Effector memory CD4-positive, alpha-beta T cell (primary cell): ENCODE measurements around the gene TSPAN9.

Experiments used
- DNase-seq, 3 donors: peaks; one replicate each; pipeline ENCODE4 v3.0.0-alpha.2; 2020
- H3K27ac ChIP-seq: 2 replicates; pipeline ENCODE4 v1.7.0; 2013; ENCODE audit warnings: mild to moderate bottlenecking, low read length, moderate library complexity; ENCODE audit not compliant: insufficient read depth, poor library complexity, severe bottlenecking
- H3K27me3 ChIP-seq: replicated peaks from 2 replicates; pipeline ENCODE4 v1.7.0; 2013; ENCODE audit warnings: mild to moderate bottlenecking, low read length; ENCODE audit not compliant: insufficient read depth, control insufficient read depth, poor library complexity, severe bottlenecking
- H3K36me3 ChIP-seq: 2 replicates; pipeline ENCODE4 v1.7.0; 2013; ENCODE audit warnings: mild to moderate bottlenecking, low read length, moderate library complexity; ENCODE audit not compliant: control insufficient read depth, insufficient read depth
- H3K4me1 ChIP-seq: 2 replicates; pipeline ENCODE4 v1.7.0; 2013; ENCODE audit warnings: low read length, mild to moderate bottlenecking; ENCODE audit not compliant: control insufficient read depth, insufficient read depth, poor library complexity, severe bottlenecking
- H3K4me3 ChIP-seq: 2 replicates; pipeline ENCODE4 v1.7.0; 2013; ENCODE audit warnings: low read length, low read depth, mild to moderate bottlenecking; ENCODE audit not compliant: insufficient read depth, poor library complexity, severe bottlenecking
- H3K9me3 ChIP-seq: 2 replicates; pipeline ENCODE4 v1.7.0; 2013; ENCODE audit warnings: mild to moderate bottlenecking, low read length, moderate library complexity; ENCODE audit not compliant: control insufficient read depth
- total RNA-seq, 3 donors: gene quantifications; one replicate each; lab custom pipeline; 2026; lab: John Stamatoyannopoulos, UW

TSPAN9 gene
- total RNA-seq: 0.86 to 0.97 (median 0.87) reads per million in 3 donors

- Histone ChIP-seq H3K4me3 (peak within 1 kb of the TSS; percentile 77), H3K9me3 (no peaks in the 10 kb centered on the region), H3K27ac (peak within 1 kb of the TSS; percentile 48), H3K4me1 (peaks cover 11% of the 10 kb centered on the region), H3K36me3 (no peaks in the 10 kb centered on the region), H3K27me3 (peaks cover 2% of the 10 kb centered on the region)
- peak; percentile 36 to 56 (median 50) for DNase-seq
These were observed at the start of gene TSPAN9 for GRCh38 chr12:3076730-3077571. Gene TSPAN9 (plus strand): TSS chr12:3077379. CDS start chr12:3201194, 123,815 bp downstream.

GRCh38 chr12:3028108-3028507 is 49.1 kb upstream of the TSPAN9 start:
- Histone ChIP-seq H3K27me3 (peaks cover 3% of the 10 kb centered on the region), H3K4me3 (no peak overlapping the region), H3K9me3 (no peaks in the 10 kb centered on the region), H3K36me3 (no peaks in the 10 kb centered on the region), H3K4me1 (no peaks in the 10 kb centered on the region), H3K27ac (no peak overlapping the region)
- DNase-seq: no peak

GRCh38 chr12:3030821-3031429 is 46.3 kb upstream of the TSPAN9 start:
- Histone ChIP-seq H3K36me3 (no peaks in the 10 kb centered on the region), H3K27ac (no peak overlapping the region), H3K4me1 (no peaks in the 10 kb centered on the region), H3K4me3 (no peak overlapping the region), H3K9me3 (no peaks in the 10 kb centered on the region), H3K27me3 (peaks cover 3% of the 10 kb centered on the region)
- no peak for DNase-seq

GRCh38 chr12:3032161-3032560 is 45.0 kb upstream of the TSPAN9 start:
- Histone ChIP-seq H3K36me3 (no peaks in the 10 kb centered on the region), H3K27me3 (peaks cover 3% of the 10 kb centered on the region), H3K4me1 (no peaks in the 10 kb centered on the region), H3K27ac (no peak overlapping the region), H3K4me3 (no peak overlapping the region), H3K9me3 (no peaks in the 10 kb centered on the region)
- no peak for DNase-seq

- Histone ChIP-seq H3K9me3 (no peaks in the 10 kb centered on the region), H3K36me3 (no peaks in the 10 kb centered on the region), H3K27ac (no peak overlapping the region), H3K4me1 (no peaks in the 10 kb centered on the region), H3K4me3 (no peak overlapping the region), H3K27me3 (peaks cover 3% of the 10 kb centered on the region)
- no peak for DNase-seq
These were observed 44.2 kb upstream of the TSPAN9 start for GRCh38 chr12:3032770-3033538.

- Histone ChIP-seq H3K27ac (no peak overlapping the region), H3K4me1 (no peaks in the 10 kb centered on the region), H3K27me3 (peaks cover 3% of the 10 kb centered on the region), H3K9me3 (no peaks in the 10 kb centered on the region), H3K4me3 (no peak overlapping the region), H3K36me3 (no peaks in the 10 kb centered on the region)
- no peak for DNase-seq
These were observed 43.7 kb upstream of the TSPAN9 start for GRCh38 chr12:3033539-3033867.

GRCh38 chr12:3034067-3034750 is 43.0 kb upstream of the TSPAN9 start:
- Histone ChIP-seq H3K27ac (no peak overlapping the region), H3K4me1 (no peaks in the 10 kb centered on the region), H3K4me3 (no peak overlapping the region), H3K9me3 (no peaks in the 10 kb centered on the region), H3K27me3 (peaks cover 3% of the 10 kb centered on the region), H3K36me3 (no peaks in the 10 kb centered on the region)
- DNase-seq: no peak

- no peak overlapping the region for H3K27ac ChIP-seq
- no peaks in the 10 kb centered on the region for H3K36me3 ChIP-seq
- no peak for DNase-seq
- no peak overlapping the region for H3K4me3 ChIP-seq
- peaks cover 3% of the 10 kb centered on the region for H3K27me3 ChIP-seq
- no peaks in the 10 kb centered on the region for H3K4me1 ChIP-seq
- no peaks in the 10 kb centered on the region for H3K9me3 ChIP-seq
These were observed 42.0 kb upstream of the TSPAN9 start for GRCh38 chr12:3035171-3035570.

GRCh38 chr12:3035815-3036702 is 41.1 kb upstream of the TSPAN9 start:
- Histone ChIP-seq H3K4me3 (no peak overlapping the region), H3K36me3 (no peaks in the 10 kb centered on the region), H3K4me1 (no peaks in the 10 kb centered on the region), H3K27me3 (peaks cover under 1% of the 10 kb centered on the region), H3K27ac (no peak overlapping the region), H3K9me3 (no peaks in the 10 kb centered on the region)
- DNase-seq: no peak
